Hepatocyte (in vitro differentiated cells): ENCODE measurements around the gene DNAJC5. TPM values are rescaled to one million over a fixed set of nuclear protein-coding genes. Genes with fewer than 3 reads are reported as not detected.
"Not testable (repeated sequence)": the region's sequence is repeated elsewhere in the genome, so short reads cannot be mapped to it uniquely, and the experiment has no call there.

Experiments used
- DNase-seq: peaks from one replicate; pipeline ENCODE4 v3.0.0-alpha.2; 2016; ENCODE audit warnings: low spot score
- H2AFZ ChIP-seq: fragments of 200-600 bp; sonication (generic); 2 replicates; pipeline ENCODE4 v1.6.0; 2016; ENCODE audit warnings: antibody characterized with exemption, mild to moderate bottlenecking
- H3K27ac ChIP-seq: fragments of 200-600 bp; sonication (generic); 2 replicates; pipeline ENCODE4 v1.5.1; 2016; ENCODE audit warnings: mild to moderate bottlenecking
- H3K27me3 ChIP-seq: fragments of 200-600 bp; sonication (generic); 2 replicates; pipeline ENCODE4 v1.6.1; 2016
- H3K36me3 ChIP-seq: fragments of 200-600 bp; sonication (generic); replicated peaks from 2 replicates; pipeline ENCODE4 v1.5.1; 2016; ENCODE audit warnings: low read depth; ENCODE audit not compliant: insufficient read depth
- H3K4me1 ChIP-seq: fragments of 200-600 bp; sonication (generic); 2 replicates; pipeline ENCODE4 v1.5.1; 2016; ENCODE audit warnings: mild to moderate bottlenecking, moderate library complexity; ENCODE audit not compliant: insufficient read depth
- H3K4me2 ChIP-seq: fragments of 200-600 bp; sonication (generic); 2 replicates; pipeline ENCODE4 v1.6.0; 2016
- H3K4me3 ChIP-seq: fragments of 200-600 bp; sonication (generic); 2 replicates; pipeline ENCODE4 v1.5.1; 2016; ENCODE audit warnings: mild to moderate bottlenecking
- H3K79me2 ChIP-seq: fragments of 200-600 bp; sonication (generic); 2 replicates; pipeline ENCODE4 v1.6.0; 2017; ENCODE audit warnings: mild to moderate bottlenecking
- H3K9me2 ChIP-seq: fragments of 200-600 bp; sonication (generic); replicated peaks from 2 replicates; pipeline ENCODE4 v1.6.0; 2017; ENCODE audit warnings: mild to moderate bottlenecking; ENCODE audit not compliant: insufficient read depth
- H3K9me3 ChIP-seq: fragments of 200-600 bp; sonication (generic); 2 replicates; pipeline ENCODE4 v1.5.1; 2016; ENCODE audit warnings: low read depth, mild to moderate bottlenecking
- H4K20me1 ChIP-seq: fragments of 200-600 bp; sonication (generic); 2 replicates; pipeline ENCODE4 v1.6.0; 2016; ENCODE audit warnings: mild to moderate bottlenecking; ENCODE audit not compliant: insufficient read depth, poor library complexity, severe bottlenecking
- CTCF ChIP-seq: fragments of 200-600 bp; sonication (generic); IDR thresholded peaks from 2 replicates; pipeline ENCODE4 v1.5.1; 2016; ENCODE audit warnings: antibody characterized with exemption, mild to moderate bottlenecking; ENCODE audit not compliant: poor library complexity
- EZH2 ChIP-seq: fragments of 200-600 bp; sonication (generic); IDR thresholded peaks from 2 replicates; pipeline ENCODE4 v1.6.1; 2016; ENCODE audit warnings: antibody characterized with exemption, mild to moderate bottlenecking, borderline replicate concordance
- EZH2phosphoT487 ChIP-seq: fragments of 200-600 bp; sonication (generic); IDR thresholded peaks from one replicate; pipeline ENCODE4 v1.6.1; 2018; ENCODE audit warnings: antibody characterized with exemption, mild to moderate bottlenecking, low read depth, moderate library complexity; ENCODE audit not compliant: unreplicated experiment, severe bottlenecking
- WGBS: methylation state at CpG from one replicate; pipeline ENCODE4 v1.1.6; 2016; ENCODE audit warnings: low lambda C conversion rate; ENCODE audit errors: missing lambda C conversion rate; 5-methylcytosine and 5-hydroxymethylcytosine counted together
- polyA plus RNA-seq: library from polyadenylated mRNA; unstranded; fragments of >200 nt; fragmentation: Nextera tagmentation; extraction: Ambion mirVana; gene quantifications from 2 replicates; pipeline ENCODE4 v1.2.1, GENCODE V29; 2016
- total RNA-seq: library from RNA; depleted of rRNA; stranded (reverse); fragments of >200 nt; gene quantifications from 2 replicates; pipeline ENCODE4 v1.2.3, GENCODE V29; 2014

The DNAJC5 gene
- total and polyA plus RNA-seq, 2 experiments from 2014 or later, result 10.2 to 39.6 TPM

DNA sequence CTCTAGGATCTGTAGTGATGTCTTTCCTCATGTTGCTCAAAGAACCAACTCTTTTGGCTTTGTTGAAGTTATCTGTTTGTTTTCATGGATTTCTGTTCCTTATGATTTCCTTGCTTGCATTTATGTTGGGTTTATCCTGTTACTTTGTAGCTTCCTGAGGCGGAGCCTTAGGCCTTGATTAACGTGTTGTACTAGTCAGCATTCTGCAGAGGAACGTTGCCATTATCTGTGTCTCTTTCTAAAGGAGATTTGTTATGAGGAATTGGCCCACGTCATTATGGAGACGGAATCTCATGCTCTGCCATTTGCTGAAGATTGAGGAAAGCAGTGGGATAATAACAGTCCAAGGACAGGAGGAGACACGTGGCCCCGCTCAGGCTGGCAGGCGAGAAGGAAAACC, 31.4 kb downstream of the DNAJC5 start:
- H3K36me3 ChIP-seq, result peaks cover 3% of the 10 kb centered on the region
- peaks cover 64% of the 10 kb centered on the region for H3K79me2 ChIP-seq
- peaks cover 35% of the 10 kb centered on the region for H4K20me1 ChIP-seq

DNA sequence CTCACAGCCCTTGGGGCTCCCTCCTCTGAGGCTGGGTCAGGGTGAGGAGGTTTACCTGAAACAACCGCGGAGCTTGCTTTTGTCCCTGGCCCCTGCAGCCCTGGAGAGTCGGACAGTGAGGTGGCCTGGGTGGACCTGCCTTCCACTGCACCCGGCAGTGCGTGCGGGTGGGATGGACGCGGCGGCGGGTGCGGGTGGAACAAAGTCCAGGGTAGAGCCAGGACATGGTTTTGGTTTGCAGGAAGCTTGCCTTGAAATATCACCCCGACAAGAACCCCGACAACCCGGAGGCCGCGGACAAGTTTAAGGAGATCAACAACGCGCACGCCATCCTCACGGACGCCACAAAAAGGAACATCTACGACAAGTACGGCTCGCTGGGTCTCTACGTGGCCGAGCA, 34.1 kb downstream of the DNAJC5 start:
- no peak for DNase-seq
- peaks cover 26% of the 10 kb centered on the region for H4K20me1 ChIP-seq
- H2AFZ ChIP-seq, result no peak overlapping the region
- H3K27me3 ChIP-seq, result no peaks in the 10 kb centered on the region
- H3K9me2 ChIP-seq, result no peaks in the 10 kb centered on the region
- peaks cover 3% of the 10 kb centered on the region for H3K36me3 ChIP-seq
- no peaks in the 10 kb centered on the region for H3K4me1 ChIP-seq
- H3K4me2 ChIP-seq, result no peak overlapping the region
- no peak overlapping the region for H3K27ac ChIP-seq
- 99% methylated on average over 26 of the region's 26 CpGs for WGBS
- peaks cover 36% of the 10 kb centered on the region for H3K79me2 ChIP-seq
- H3K4me3 ChIP-seq, result no peak overlapping the region
- no peaks in the 10 kb centered on the region for H3K9me3 ChIP-seq
- TF ChIP-seq EZH2 (no peak), CTCF (no peak), EZH2phosphoT487 (no peak)

More for the DNA sequence above, 31.4 kb downstream of the DNAJC5 start:
- Histone ChIP-seq H3K9me2 (no peaks in the 10 kb centered on the region), H3K27me3 (no peaks in the 10 kb centered on the region), H3K27ac (no peak overlapping the region), H3K4me3 (no peak overlapping the region), H2AFZ (no peak overlapping the region), H3K4me2 (no peak overlapping the region), H3K9me3 (no peaks in the 10 kb centered on the region), H3K4me1 (peaks cover 5% of the 10 kb centered on the region)
- WGBS, result 89% methylated on average over 6 of the region's 8 CpGs
- DNase-seq, result no peak
- TF ChIP-seq EZH2, result no peak
- TF ChIP-seq EZH2phosphoT487, result no peak
- no peak for TF ChIP-seq CTCF

GRCh38 chr20:63929473-63929883, 34.6 kb downstream of the DNAJC5 start:
- not testable (repeated sequence) for H3K36me3 ChIP-seq
- H4K20me1 ChIP-seq, result peaks cover 22% of the 10 kb centered on the region

DNA sequence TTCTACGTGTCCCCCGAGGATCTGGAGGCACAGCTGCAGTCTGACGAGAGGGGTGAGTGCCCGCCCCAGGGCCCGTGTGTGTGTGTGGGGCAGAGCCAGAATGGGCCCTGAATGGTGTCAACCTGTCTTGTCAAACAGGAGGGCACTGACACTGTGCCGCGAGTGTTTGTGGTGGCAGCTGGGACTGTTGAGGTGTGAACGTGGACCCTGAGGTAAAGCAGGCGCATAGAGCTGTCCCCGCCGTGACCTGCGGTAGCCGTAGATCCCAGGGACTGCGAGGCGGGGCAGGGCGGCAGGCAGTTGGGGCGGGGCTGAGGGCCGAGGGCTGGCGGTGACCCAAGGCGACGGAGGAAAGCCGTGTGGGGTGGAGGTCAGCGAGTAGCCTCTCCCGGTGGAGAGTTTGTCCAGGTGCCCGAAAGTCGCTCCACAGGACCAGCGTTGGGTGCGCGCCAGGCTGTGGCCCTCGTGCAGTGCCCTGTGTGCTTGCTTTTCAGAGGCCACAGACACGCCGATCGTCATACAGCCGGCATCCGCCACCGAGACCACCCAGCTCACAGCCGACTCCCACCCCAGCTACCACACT, 36.1 kb downstream of the DNAJC5 start:
- DNase-seq, result no peak
- TF ChIP-seq CTCF (no peak), EZH2phosphoT487 (no peak), EZH2 (no peak)
- Histone ChIP-seq H2AFZ (no peak overlapping the region), H3K27me3 (no peaks in the 10 kb centered on the region), H3K27ac (no peak overlapping the region), H3K4me3 (no peak overlapping the region), H3K36me3 (peaks cover 3% of the 10 kb centered on the region), H3K4me2 (no peak overlapping the region), H4K20me1 (peaks cover 19% of the 10 kb centered on the region), H3K9me2 (no peaks in the 10 kb centered on the region), H3K4me1 (no peaks in the 10 kb centered on the region), H3K9me3 (no peaks in the 10 kb centered on the region), H3K79me2 (peaks cover 16% of the 10 kb centered on the region)
- WGBS, result 91% methylated on average over 23 of the region's 37 CpGs

More at GRCh38 chr20:63929473-63929883, 34.6 kb downstream of the DNAJC5 start:
- peaks cover 32% of the 10 kb centered on the region for H3K79me2 ChIP-seq
- H3K27me3 ChIP-seq, H3K9me2 ChIP-seq, DNase-seq, H3K27ac ChIP-seq, H3K9me3 ChIP-seq, H3K4me1 ChIP-seq, H3K4me3 ChIP-seq, H3K4me2 ChIP-seq, H2AFZ ChIP-seq: not testable (repeated sequence)
- WGBS, result 98% methylated on average over 8 of the region's 31 CpGs
